B cell (primary cell): Measurements from ENCODE around the gene SUMO2. TPM values are rescaled to one million over a fixed set of nuclear protein-coding genes. Genes with fewer than 3 reads are reported as not detected.

Source experiments
- ATAC-seq: fragments of 200-7000 bp; cut with Tn5 transposase; one replicate; pipeline ENCODE4 v1.10.0; 2021; ENCODE audit warnings: low read depth, mild to moderate bottlenecking, moderate number of reproducible peaks, moderate library complexity
- CTCF ChIA-PET: fragments of 350-600 bp; sonication (Branson Sonifier 250); formaldehyde crosslinking; loops from one replicate; lab custom pipeline; 2021; ENCODE audit warnings: antibody characterized with exemption, inconsistent platforms; lab: Charles Lee
- POLR2A ChIA-PET: fragments of 350-600 bp; sonication (Branson Sonifier 250); formaldehyde crosslinking; loops from one replicate; lab custom pipeline; 2021; ENCODE audit warnings: antibody characterized with exemption; lab: Charles Lee
- DNase-seq: peaks from one replicate; pipeline ENCODE4 v3.0.0; 2013
- H2AFZ ChIP-seq: 2 replicates; pipeline ENCODE4 v1.6.1; 2012; ENCODE audit warnings: mild to moderate bottlenecking, low read depth, low read length; ENCODE audit not compliant: insufficient read depth, poor library complexity, severe bottlenecking
- H3K27ac ChIP-seq, 2 donors: 1 replicate in 1 of 2; 2 replicates in 1 of 2; pipeline ENCODE4 v1.5.1; 2012 to 2013; ENCODE audit warnings: low read length in 2 of 2, mild to moderate bottlenecking in 2 of 2, moderate library complexity in 1 of 2
- H3K27me3 ChIP-seq, 4 experiments: fragments of 200-600 bp in 1 of 4; sonication (generic) in 1 of 4; replicated peaks in 1 of 4; 1 replicate in 2 of 4; 2 replicates in 2 of 4; pipeline versions ENCODE4 v1.6.1 to v1.7.0; 2013 to 2016; ENCODE audit warnings: low read length in 3 of 4, mild to moderate bottlenecking in 2 of 4, mixed read lengths in 1 of 4, moderate library complexity in 1 of 4; ENCODE audit not compliant: insufficient read depth in 4 of 4, control insufficient read depth in 3 of 4; ENCODE audit errors: control extremely low read depth in 1 of 4
- H3K36me3 ChIP-seq, 2 experiments: replicated peaks in 1 of 2; 1 replicate in 1 of 2; 2 replicates in 1 of 2; pipeline versions ENCODE4 v1.6.1 to v1.7.1; 2013; ENCODE audit warnings: low read length in 1 of 2; ENCODE audit not compliant: insufficient read depth in 2 of 2, control insufficient read depth in 1 of 2; ENCODE audit errors: control extremely low read depth in 1 of 2, extremely low read depth in 1 of 2
- H3K4me1 ChIP-seq, 2 donors: fragments of 200-600 bp in 1 of 2; sonication (generic) in 1 of 2; 1 replicate in 1 of 2; 2 replicates in 1 of 2; pipeline versions ENCODE4 v1.5.1 to v1.6.1; 2013 to 2017; ENCODE audit warnings: low read length in 2 of 2; ENCODE audit not compliant: control insufficient read depth in 2 of 2, insufficient read depth in 2 of 2
- H3K4me2 ChIP-seq: replicated peaks from 2 replicates; pipeline ENCODE3; 2012; ENCODE audit warnings: mild to moderate bottlenecking, low read depth, low read length; ENCODE audit not compliant: poor library complexity, severe bottlenecking
- H3K4me3 ChIP-seq, 5 experiments: fragments of 200-600 bp in 1 of 5; sonication (generic) in 1 of 5; 1 replicate in 3 of 5; 2 replicates in 2 of 5; pipeline versions ENCODE4 v1.5.1 to v1.7.0; 2011 to 2016; ENCODE audit warnings: low read length in 4 of 5, mild to moderate bottlenecking in 4 of 5, low read depth in 2 of 5, control low read depth in 1 of 5, moderate library complexity in 1 of 5; ENCODE audit not compliant: insufficient read depth in 1 of 5; ENCODE audit errors: control extremely low read depth in 1 of 5, extremely low read depth in 1 of 5
- H3K79me2 ChIP-seq: fragments of 200-600 bp; sonication (generic); one replicate; pipeline ENCODE4 v1.6.0; 2016; ENCODE audit warnings: low read length; ENCODE audit not compliant: control insufficient read depth, insufficient read depth
- H3K9ac ChIP-seq: fragments of 200-600 bp; sonication (generic); 2 replicates; pipeline ENCODE4 v1.6.1; 2017; ENCODE audit warnings: mild to moderate bottlenecking, low read length, moderate library complexity
- H3K9me3 ChIP-seq, 3 donors: one replicate each; pipeline versions ENCODE4 v1.6.1 to v1.7.1; 2013; ENCODE audit warnings: low read length in 2 of 3; ENCODE audit not compliant: control insufficient read depth in 2 of 3, insufficient read depth in 1 of 3; ENCODE audit errors: control extremely low read depth in 1 of 3
- H4K20me1 ChIP-seq: 2 replicates; pipeline ENCODE4 v1.6.0; 2012; ENCODE audit warnings: mild to moderate bottlenecking, low read length; ENCODE audit not compliant: insufficient read depth, control insufficient read depth, poor library complexity, severe bottlenecking
- H3K27ac Mint-ChIP-seq: one replicate; pipeline ENCODE4 v1.8.0; 2021; ENCODE audit warnings: mixed read lengths
- H3K27me3 Mint-ChIP-seq: one replicate; pipeline ENCODE4 v1.8.0; 2021; ENCODE audit warnings: mixed read lengths
- H3K4me1 Mint-ChIP-seq: one replicate; pipeline ENCODE4 v1.8.0; 2021; ENCODE audit warnings: mixed read lengths
- H3K4me3 Mint-ChIP-seq: one replicate; pipeline ENCODE4 v1.8.0; 2021; ENCODE audit warnings: mixed read lengths
- H3K9me3 Mint-ChIP-seq: one replicate; pipeline ENCODE4 v1.8.0; 2022; ENCODE audit warnings: mixed read lengths; ENCODE audit not compliant: insufficient read depth
- EZH2 ChIP-seq: IDR thresholded peaks from 2 replicates; pipeline ENCODE4 v1.6.1; 2012; ENCODE audit warnings: borderline replicate concordance, low read depth, mild to moderate bottlenecking, moderate library complexity, low read length; ENCODE audit not compliant: insufficient read depth, poor library complexity, severe bottlenecking
- WGBS: methylation state at CpG from one replicate; pipeline ENCODE4 v1.1.5; 2013; ENCODE audit warnings: missing lambda C conversion rate; ENCODE audit not compliant: insufficient coverage; 5-methylcytosine and 5-hydroxymethylcytosine counted together
- intact Hi-C: fragments of 100-400 bp; cut with micrococcal nuclease; formaldehyde crosslinking; loops from one replicate; pipeline ENCODE4 v1.10.0; 2022
- polyA plus RNA-seq: library from polyadenylated mRNA; depleted of rRNA; stranded (reverse); fragments of >200 nt; gene quantifications from 2 replicates; pipeline ENCODE4 v1.2.3, GENCODE V29; 2012
- total RNA-seq, 2 donors: library from RNA; stranded (reverse); fragments of 120-200 nt in 1 of 2; gene quantifications; 1 replicate in 1 of 2; 2 replicates in 1 of 2; pipeline versions ENCODE4 v1.2.3 to v1.2.4, GENCODE V29; 2013 to 2022
- TF ChIP-seq, protein P1 (sequence below): fragments of 200-600 bp; IDR thresholded peaks from one replicate; pipeline ENCODE4 v1.8.0; 2022; ENCODE audit warnings: antibody characterized with exemption, mild to moderate bottlenecking

Gene SUMO2
- total and polyA plus RNA-seq, 2 donors (not counting 1 experiment from before 2014, with no cell fraction given) = 35.1 to 229 TPM

DNA sequence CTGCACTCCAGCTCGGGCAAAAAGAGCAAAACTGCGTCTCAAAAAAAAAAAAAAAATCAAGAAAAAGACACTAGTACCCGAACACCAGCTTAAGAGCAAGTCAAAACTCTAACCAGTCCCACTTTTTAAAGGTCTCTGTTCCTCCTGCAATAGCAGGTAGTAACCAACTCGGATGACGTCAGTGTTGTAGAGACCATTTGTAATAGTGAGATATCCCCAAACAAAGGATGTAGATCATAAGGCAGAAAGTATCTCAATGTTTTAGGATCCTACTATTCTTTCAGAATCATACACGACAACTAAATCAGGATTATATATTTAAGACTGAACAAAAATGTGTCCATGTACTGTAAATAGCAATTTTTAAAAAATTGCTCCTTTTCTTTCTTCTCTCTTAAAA is 30.8 kb downstream of the SUMO2 start:
- H2AFZ ChIP-seq = no peak overlapping the region
- no peak overlapping the region for H3K27ac ChIP-seq
- no peak overlapping the region for H3K4me2 ChIP-seq
- H3K4me3 Mint-ChIP-seq = no peak overlapping the region
- H3K9me3 ChIP-seq = no peaks in the 10 kb centered on the region
- intact Hi-C loops = no loop called here
- CTCF ChIA-PET = interaction anchor here (0.8 to 1.6 kb wide), 3 partner anchors 19 to 38 kb away, joined by 3 to 4 read pairs (median 3); partner anchors contain the start of gene NT5C
- H3K9me3 Mint-ChIP-seq = no peaks in the 10 kb centered on the region
- H3K36me3 ChIP-seq = peaks cover 0 to 9% of the 10 kb centered on the region in 2 experiments
- H3K27ac Mint-ChIP-seq = no peak overlapping the region
- 100% methylated on average over 1 of the region's 6 CpGs for WGBS
- H4K20me1 ChIP-seq = peaks cover 8% of the 10 kb centered on the region
- ATAC-seq (no peak), DNase-seq (no peak)
- H3K4me1 ChIP-seq = peaks cover 15 to 22% of the 10 kb centered on the region in 2 donors
- no peak overlapping the region for H3K4me3 ChIP-seq
- POLR2A ChIA-PET = interaction anchor here (0.7 kb wide), 1 partner anchor 29 kb away, joined by 5 read pairs; no protein-coding TSS in a partner anchor
- H3K79me2 ChIP-seq = peaks cover 41% of the 10 kb centered on the region
- peaks cover 33% of the 10 kb centered on the region for H3K4me1 Mint-ChIP-seq
- TF ChIP-seq, protein P1, sequence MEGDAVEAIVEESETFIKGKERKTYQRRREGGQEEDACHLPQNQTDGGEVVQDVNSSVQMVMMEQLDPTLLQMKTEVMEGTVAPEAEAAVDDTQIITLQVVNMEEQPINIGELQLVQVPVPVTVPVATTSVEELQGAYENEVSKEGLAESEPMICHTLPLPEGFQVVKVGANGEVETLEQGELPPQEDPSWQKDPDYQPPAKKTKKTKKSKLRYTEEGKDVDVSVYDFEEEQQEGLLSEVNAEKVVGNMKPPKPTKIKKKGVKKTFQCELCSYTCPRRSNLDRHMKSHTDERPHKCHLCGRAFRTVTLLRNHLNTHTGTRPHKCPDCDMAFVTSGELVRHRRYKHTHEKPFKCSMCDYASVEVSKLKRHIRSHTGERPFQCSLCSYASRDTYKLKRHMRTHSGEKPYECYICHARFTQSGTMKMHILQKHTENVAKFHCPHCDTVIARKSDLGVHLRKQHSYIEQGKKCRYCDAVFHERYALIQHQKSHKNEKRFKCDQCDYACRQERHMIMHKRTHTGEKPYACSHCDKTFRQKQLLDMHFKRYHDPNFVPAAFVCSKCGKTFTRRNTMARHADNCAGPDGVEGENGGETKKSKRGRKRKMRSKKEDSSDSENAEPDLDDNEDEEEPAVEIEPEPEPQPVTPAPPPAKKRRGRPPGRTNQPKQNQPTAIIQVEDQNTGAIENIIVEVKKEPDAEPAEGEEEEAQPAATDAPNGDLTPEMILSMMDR = no peak
- TF ChIP-seq EZH2 = no peak
- no peaks in the 10 kb centered on the region for H3K27me3 ChIP-seq
- H3K9ac ChIP-seq = no peak overlapping the region
- no peaks in the 10 kb centered on the region for H3K27me3 Mint-ChIP-seq

DNA sequence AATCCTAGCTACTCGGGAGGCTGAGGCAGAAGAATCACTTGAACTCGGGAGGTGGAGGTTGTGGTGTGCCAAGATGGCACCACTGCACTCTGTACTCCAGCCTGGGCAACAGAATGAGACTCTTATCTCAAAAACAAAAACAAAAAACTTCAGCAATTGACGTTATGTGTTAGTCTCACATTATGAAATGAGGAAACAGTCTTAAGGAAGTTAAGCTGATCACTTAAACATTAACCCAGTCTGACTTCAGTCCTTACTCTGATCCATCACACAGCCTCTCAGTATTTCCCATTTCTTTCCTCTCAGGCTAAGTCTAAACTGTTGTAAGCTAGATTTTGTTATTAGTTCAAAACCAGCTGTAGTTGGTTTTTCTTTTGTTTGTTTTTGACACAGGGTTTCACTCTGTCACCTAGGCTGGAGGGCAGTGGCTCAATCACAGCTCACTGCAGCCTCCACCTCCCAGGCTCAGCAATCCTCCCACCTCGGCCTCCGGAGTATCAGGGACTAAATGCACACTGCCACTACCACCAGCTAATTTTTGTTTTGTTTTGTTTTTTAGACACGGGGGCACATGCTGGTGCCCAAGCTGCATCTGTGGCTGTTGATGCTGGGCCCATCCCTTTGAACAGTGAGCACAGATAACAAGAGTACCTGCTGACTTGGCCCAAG is 34.7 kb downstream of the SUMO2 start:
- intact Hi-C loops = no loop called here
- CTCF ChIA-PET = interaction anchor here (1.1 to 1.7 kb wide), 3 partner anchors 16 to 29 kb away, joined by 3 to 5 read pairs (median 3); partner anchors contain the start of gene NT5C

More for the DNA sequence above, 34.7 kb downstream of the SUMO2 start:
- no peaks in the 10 kb centered on the region for H3K9me3 ChIP-seq
- H3K27ac Mint-ChIP-seq = peak overlapping the region; percentile 11
- H3K9me3 Mint-ChIP-seq = no peaks in the 10 kb centered on the region
- TF ChIP-seq, protein P1 = no peak
- TF ChIP-seq EZH2 = no peak
- no peaks in the 10 kb centered on the region for H4K20me1 ChIP-seq
- H3K27me3 Mint-ChIP-seq = no peaks in the 10 kb centered on the region
- H3K4me1 Mint-ChIP-seq = peaks cover 19% of the 10 kb centered on the region
- H3K4me2 ChIP-seq = no peak overlapping the region
- no peak overlapping the region for H3K9ac ChIP-seq
- peaks cover 5 to 6% of the 10 kb centered on the region in 2 donors for H3K4me1 ChIP-seq
- DNase-seq = no peak
- no peak overlapping the region for H2AFZ ChIP-seq
- no peak overlapping the region for H3K27ac ChIP-seq
- no peak for ATAC-seq
- H3K4me3 Mint-ChIP-seq = no peak overlapping the region
- H3K27me3 ChIP-seq = no peaks in the 10 kb centered on the region
- 100% methylated on average over 3 of the region's 6 CpGs for WGBS
- POLR2A ChIA-PET = interaction anchor here (0.6 to 1.1 kb wide), 3 partner anchors 11 to 104 kb away, joined by 3 read pairs; no protein-coding TSS in a partner anchor
- H3K79me2 ChIP-seq = peaks cover 29% of the 10 kb centered on the region
- H3K36me3 ChIP-seq = peaks cover 0 to 32% of the 10 kb centered on the region in 2 experiments
- H3K4me3 ChIP-seq = no peak overlapping the region
